Gastrocnemius medialis (tissue), 4 donors: ENCODE measurements around the gene SAMD7. TPM values are rescaled to one million over a fixed set of nuclear protein-coding genes. Genes with fewer than 3 reads are reported as not detected.

ENCODE experiments used
- ATAC-seq, 2 donors: fragments of 150-250 bp; one replicate each; pipeline ENCODE4 v1.9.1; 2016
- DNase-seq, 2 donors: peaks; one replicate each; pipeline ENCODE4 v3.0.0-alpha.2; 2019
- H3K27ac ChIP-seq, 4 donors: fragments of 200-600 bp; sonication (generic); 1 replicate in 1 of 4; 2 replicates in 3 of 4; pipeline ENCODE4 v1.5.1; 2016 to 2018; ENCODE audit warnings: mild to moderate bottlenecking in 2 of 4, moderate library complexity in 1 of 4
- H3K27me3 ChIP-seq, 3 donors: fragments of 200-600 bp; sonication (generic) in 2 of 3; 1 replicate in 1 of 3; 2 replicates in 2 of 3; pipeline versions ENCODE4 v1.5.1 to v1.6.0; 2016 to 2019; ENCODE audit warnings: mild to moderate bottlenecking in 1 of 3, moderate library complexity in 1 of 3
- H3K36me3 ChIP-seq, 2 donors: fragments of 200-600 bp; sonication (generic) in 1 of 2; one replicate each; pipeline ENCODE4 v1.5.1; 2017 to 2018
- H3K4me1 ChIP-seq, 2 donors: fragments of 200-600 bp; sonication (generic) in 1 of 2; one replicate each; pipeline ENCODE4 v1.5.1; 2016 to 2017; ENCODE audit warnings: mild to moderate bottlenecking in 2 of 2
- H3K4me3 ChIP-seq, 4 donors: fragments of 200-600 bp; sonication (generic) in 3 of 4; 1 replicate in 1 of 4; 2 replicates in 3 of 4; pipeline ENCODE4 v1.5.1; 2016 to 2019; ENCODE audit warnings: mild to moderate bottlenecking in 2 of 4
- H3K9me3 ChIP-seq, 3 donors: fragments of 200-600 bp; sonication (generic) in 2 of 3; 1 replicate in 1 of 3; 2 replicates in 2 of 3; pipeline ENCODE4 v1.5.1; 2016 to 2019
- CTCF ChIP-seq, 5 experiments: fragments of 450-650 bp in 3 of 5; fragments of 200-600 bp in 2 of 5; sonication (generic) in 2 of 5; IDR thresholded peaks in 4 of 5; conservative IDR thresholded peaks in 1 of 5; 1 replicate in 4 of 5; 2 replicates in 1 of 5; pipeline ENCODE4 v1.5.1; 2016 to 2019; ENCODE audit warnings: antibody characterized with exemption in 5 of 5, mild to moderate bottlenecking in 3 of 5, moderate library complexity in 3 of 5
- POLR2A ChIP-seq, 2 donors: fragments of 450-650 bp; IDR thresholded peaks; one replicate each; pipeline ENCODE4 v1.6.1; 2017; ENCODE audit warnings: antibody characterized with exemption in 2 of 2, mild to moderate bottlenecking in 2 of 2, moderate library complexity in 2 of 2
- in situ Hi-C, 4 donors: fragments of 200-750 bp; cut with MboI; loops; one replicate each; pipeline versions ENCODE4 v1.15.0 to v1.8.0; 2017; ENCODE audit warnings: low sequenced_read_pairs in 4 of 4
- intact Hi-C: fragments of 100-400 bp; cut with DNase I; formaldehyde crosslinking; loops from one replicate; pipeline ENCODE4 v1.15.1; 2023; ENCODE audit warnings: low total_unique reads
- total RNA-seq, 4 donors: library from RNA; depleted of rRNA; stranded (reverse); fragments of >200 nt; gene quantifications; one replicate each; pipeline versions ENCODE4 v1.1.0 to v1.2.3, GENCODE V29; 2016

The SAMD7 gene
- total RNA-seq, 4 donors from 2014 or later = not detected

- Histone ChIP-seq H3K27me3 (no peaks in the 10 kb centered on the region), H3K27ac (no peak overlapping the region), H3K9me3 (no peaks in the 10 kb centered on the region), H3K4me3 (no peak overlapping the region), H3K4me1 (no peaks in the 10 kb centered on the region), H3K36me3 (no peaks in the 10 kb centered on the region)
- ATAC-seq (no peak), DNase-seq (no peak)
- in situ Hi-C loops (no loop called here), intact Hi-C loops (no loop called here)
- no peak for TF ChIP-seq POLR2A (IDR thresholded peaks at IDR 0.05)
- no peak for TF ChIP-seq CTCF (IDR thresholded peaks at IDR 0.05 in 4 of 5, conservative IDR thresholded peaks at IDR 0.05 in 1 of 5)
These were observed 20.6 kb downstream of the SAMD7 start for GRCh38 chr3:169931747-169932520.

GRCh38 chr3:169939320-169939719 lies 27.9 kb downstream of the SAMD7 start:
- H3K27ac ChIP-seq = no peak overlapping the region
- no peak overlapping the region for H3K4me3 ChIP-seq
- H3K36me3 ChIP-seq = no peaks in the 10 kb centered on the region
- H3K27me3 ChIP-seq = peaks cover 0 to 3% (median 0%) of the 10 kb centered on the region in 3 donors
- TF ChIP-seq CTCF (IDR thresholded peaks at IDR 0.05 in 4 of 5, conservative IDR thresholded peaks at IDR 0.05 in 1 of 5) (no peak), POLR2A (IDR thresholded peaks at IDR 0.05) (no peak)
- DNase-seq (no peak), ATAC-seq (no peak)
- H3K9me3 ChIP-seq = no peaks in the 10 kb centered on the region
- intact Hi-C loops = no loop called here
- H3K4me1 ChIP-seq = no peaks in the 10 kb centered on the region
- in situ Hi-C loops = no loop called here

DNA sequence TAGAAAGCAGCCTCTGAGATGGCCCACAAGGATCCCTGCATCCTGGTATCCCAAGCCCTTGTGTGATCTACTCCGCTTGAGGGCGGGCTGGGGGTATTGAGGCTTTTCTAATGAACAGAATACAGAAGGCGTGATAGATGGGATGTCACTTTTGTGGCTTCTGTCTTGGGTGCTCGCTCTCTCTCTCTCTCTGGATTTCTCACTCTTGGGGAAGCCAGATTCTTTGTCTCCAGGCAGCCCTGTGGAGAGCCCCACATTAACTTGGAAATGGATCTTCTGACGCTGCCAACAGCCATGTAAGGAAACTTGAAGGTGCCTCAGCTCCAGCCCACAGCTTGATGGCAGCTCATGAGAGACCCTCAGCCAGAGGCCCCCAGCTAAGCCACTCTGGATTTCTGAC lies 28.4 kb downstream of the SAMD7 start:
- in situ Hi-C loops (no loop called here), intact Hi-C loops (no loop called here)
- Histone ChIP-seq H3K9me3 (no peaks in the 10 kb centered on the region), H3K4me1 (no peaks in the 10 kb centered on the region), H3K27me3 (peaks cover 0 to 3% (median 0%) of the 10 kb centered on the region in 3 donors), H3K27ac (no peak overlapping the region), H3K4me3 (no peak overlapping the region), H3K36me3 (no peaks in the 10 kb centered on the region)
- no peak for TF ChIP-seq POLR2A (IDR thresholded peaks at IDR 0.05)
- no peak for TF ChIP-seq CTCF (IDR thresholded peaks at IDR 0.05 in 4 of 5, conservative IDR thresholded peaks at IDR 0.05 in 1 of 5)
- ATAC-seq (no peak), DNase-seq (no peak)

- Histone ChIP-seq H3K27me3 (peaks cover 0 to 3% (median 0%) of the 10 kb centered on the region in 3 donors), H3K9me3 (no peaks in the 10 kb centered on the region), H3K4me1 (no peaks in the 10 kb centered on the region), H3K27ac (no peak overlapping the region), H3K4me3 (no peak overlapping the region), H3K36me3 (no peaks in the 10 kb centered on the region)
- TF ChIP-seq POLR2A (IDR thresholded peaks at IDR 0.05) = no peak
- TF ChIP-seq CTCF (IDR thresholded peaks at IDR 0.05 in 4 of 5, conservative IDR thresholded peaks at IDR 0.05 in 1 of 5) = no peak
- in situ Hi-C loops (no loop called here), intact Hi-C loops (no loop called here)
- DNase-seq (no peak), ATAC-seq (no peak)
These were observed 29.3 kb downstream of the SAMD7 start for GRCh38 chr3:169940470-169941181.
